ENCODE data around the gene METTL8. TPM values are rescaled to one million over a fixed set of nuclear protein-coding genes. Genes with fewer than 3 reads are reported as not detected.
A peak's percentile ranks its signal among the peaks of the same experiment; 100 is the strongest.
"Not testable (repeated sequence)": the region's sequence is repeated elsewhere in the genome, so short reads cannot be mapped to it uniquely, and the experiment has no call there.

METTL8 gene
- total and polyA plus RNA-seq, 4 experiments from 2014 or later, result 11.2 to 22.1 (median 18.4) TPM

- not testable (repeated sequence) for H3K4me3 ChIP-seq (ENCODE audit: low read length in 2 of 2); H3K4me3 Mint-ChIP-seq; H3K27me3 Mint-ChIP-seq; H3K4me1 ChIP-seq (ENCODE audit: insufficient read depth, low read length); H3K27ac ChIP-seq (ENCODE audit: low read depth, low read length); DNase-seq; H3K36me3 ChIP-seq (ENCODE audit: insufficient read depth, low read length); H3K9me3 ChIP-seq (ENCODE audit: control insufficient read depth in 1 of 2, low read length in 2 of 2); H3K9me3 Mint-ChIP-seq; H3K36me3 Mint-ChIP-seq; H3K27me3 ChIP-seq (ENCODE audit: insufficient read depth, low read length)
- H3K27ac Mint-ChIP-seq, result peak overlapping the region in 2 of 7 donors; percentile 6 to 23
- ChIA-PET CTCF (ENCODE audit: partially characterized antibody) (interaction anchor here (0.7 to 6.9 kb wide), 4 partner anchors 14 to 441 kb away, joined by 3 to 135 read pairs (median 18); no protein-coding TSS in a partner anchor), POLR2A (ENCODE audit: partially characterized antibody) (interaction anchor here (0.6 to 2.6 kb wide), 3 partner anchors 251 to 328 kb away, joined by 3 to 13 read pairs (median 5); partner anchors contain the start of gene TLK1)
- H3K4me1 Mint-ChIP-seq, result peaks cover 7 to 15% (median 12%) of the 10 kb centered on the region in 4 donors
- intact Hi-C loops (cut with micrococcal nuclease), result loop anchor here (5.0 to 10.0 kb wide), 2 partner anchors 87 to 170 kb away; no protein-coding TSS in a partner anchor
Measured at GRCh38 chr2:171414645-171415044, 19.1 kb downstream of the METTL8 start.

GRCh38 chr2:171412571-171413175 lies 21.1 kb downstream of the METTL8 start:
- Histone ChIP-seq H3K4me3 (ENCODE audit: low read length in 2 of 2) (no peak overlapping the region), H3K9me3 (ENCODE audit: control insufficient read depth in 1 of 2, low read length in 2 of 2) (no peaks in the 10 kb centered on the region), H3K27ac (ENCODE audit: low read depth, low read length) (no peak overlapping the region), H3K27me3 (ENCODE audit: insufficient read depth, low read length) (no peaks in the 10 kb centered on the region), H3K4me1 (ENCODE audit: insufficient read depth, low read length) (peaks cover 11% of the 10 kb centered on the region), H3K36me3 (ENCODE audit: insufficient read depth, low read length) (no peaks in the 10 kb centered on the region)
- intact Hi-C loops (cut with micrococcal nuclease), result loop anchor here (10.0 kb wide), 1 partner anchor 168 kb away; no protein-coding TSS in a partner anchor
- DNase-seq, result no peak
- Mint-ChIP-seq H3K36me3 (no peaks in the 10 kb centered on the region), H3K9me3 (no peaks in the 10 kb centered on the region), H3K4me1 (peaks cover 13 to 18% (median 15%) of the 10 kb centered on the region in 4 donors), H3K27ac (peak overlapping the region in 1 of 7 donors; percentile 15), H3K4me3 (no peak overlapping the region), H3K27me3 (no peaks in the 10 kb centered on the region)
- ChIA-PET POLR2A (ENCODE audit: partially characterized antibody) (no interaction called here), CTCF (ENCODE audit: partially characterized antibody) (interaction anchor here (6.9 kb wide), 1 partner anchor 439 kb away, joined by 135 read pairs; no protein-coding TSS in a partner anchor)

- no peak overlapping the region for H3K4me3 ChIP-seq (ENCODE audit: low read length in 2 of 2)
- POLR2A ChIA-PET (ENCODE audit: partially characterized antibody), result no interaction called here
- H3K9me3 ChIP-seq (ENCODE audit: control insufficient read depth in 1 of 2, low read length in 2 of 2), result no peaks in the 10 kb centered on the region
- Mint-ChIP-seq H3K4me1 (peaks cover 16 to 23% (median 18%) of the 10 kb centered on the region in 4 donors), H3K4me3 (no peak overlapping the region), H3K36me3 (no peaks in the 10 kb centered on the region), H3K27me3 (no peaks in the 10 kb centered on the region), H3K27ac (no peak overlapping the region), H3K9me3 (peaks cover 0 to 1% (median 0%) of the 10 kb centered on the region in 8 donors)
- no peak overlapping the region for H3K27ac ChIP-seq (ENCODE audit: low read depth, low read length)
- intact Hi-C loops (cut with micrococcal nuclease), result loop anchor here (10.0 kb wide), 1 partner anchor 167 kb away; no protein-coding TSS in a partner anchor
- CTCF ChIA-PET (ENCODE audit: partially characterized antibody), result interaction anchor here (6.9 kb wide), 1 partner anchor 438 kb away, joined by 135 read pairs; no protein-coding TSS in a partner anchor
- no peaks in the 10 kb centered on the region for H3K36me3 ChIP-seq (ENCODE audit: insufficient read depth, low read length)
- no peaks in the 10 kb centered on the region for H3K27me3 ChIP-seq (ENCODE audit: insufficient read depth, low read length)
- H3K4me1 ChIP-seq (ENCODE audit: insufficient read depth, low read length), result peaks cover 16% of the 10 kb centered on the region
- no peak for DNase-seq
Measured at GRCh38 chr2:171411791-171412483, 21.9 kb downstream of the METTL8 start.

GRCh38 chr2:171411214-171411613 lies 22.6 kb downstream of the METTL8 start:
- no peaks in the 10 kb centered on the region for H3K27me3 Mint-ChIP-seq
- ChIA-PET POLR2A (ENCODE audit: partially characterized antibody) (no interaction called here), CTCF (ENCODE audit: partially characterized antibody) (interaction anchor here (1.4 to 2.0 kb wide), 3 partner anchors 248 to 438 kb away, joined by 4 to 9 read pairs (median 4); no protein-coding TSS in a partner anchor)
- H3K4me1 Mint-ChIP-seq, result peaks cover 18 to 26% (median 20%) of the 10 kb centered on the region in 4 donors
- no peak for DNase-seq
- no peaks in the 10 kb centered on the region for H3K9me3 ChIP-seq (ENCODE audit: control insufficient read depth in 1 of 2, low read length in 2 of 2)
- H3K27ac Mint-ChIP-seq, result peak overlapping the region in 1 of 7 donors; percentile 32
- peaks cover 23% of the 10 kb centered on the region for H3K4me1 ChIP-seq (ENCODE audit: insufficient read depth, low read length)
- no peak overlapping the region for H3K27ac ChIP-seq (ENCODE audit: low read depth, low read length)
- no peaks in the 10 kb centered on the region for H3K36me3 ChIP-seq (ENCODE audit: insufficient read depth, low read length)
- no peak overlapping the region for H3K4me3 ChIP-seq (ENCODE audit: low read length in 2 of 2)
- H3K4me3 Mint-ChIP-seq, result no peak overlapping the region
- intact Hi-C loops (cut with micrococcal nuclease), result loop anchor here (10.0 kb wide), 1 partner anchor 166 kb away; no protein-coding TSS in a partner anchor
- H3K27me3 ChIP-seq (ENCODE audit: insufficient read depth, low read length), result no peaks in the 10 kb centered on the region
- peaks cover 0 to 3% (median 0%) of the 10 kb centered on the region in 8 donors for H3K9me3 Mint-ChIP-seq
- no peaks in the 10 kb centered on the region for H3K36me3 Mint-ChIP-seq

- H3K9me3 ChIP-seq (ENCODE audit: control insufficient read depth in 1 of 2, low read length in 2 of 2), result no peaks in the 10 kb centered on the region
- Mint-ChIP-seq H3K4me1 (peaks cover 17 to 25% (median 18%) of the 10 kb centered on the region in 4 donors), H3K27me3 (no peaks in the 10 kb centered on the region), H3K4me3 (no peak overlapping the region), H3K9me3 (peaks cover 0 to 3% (median 0%) of the 10 kb centered on the region in 8 donors), H3K27ac (no peak overlapping the region), H3K36me3 (no peaks in the 10 kb centered on the region)
- intact Hi-C loops (cut with micrococcal nuclease), result loop anchor here (10.0 kb wide), 1 partner anchor 166 kb away; no protein-coding TSS in a partner anchor
- peaks cover 24% of the 10 kb centered on the region for H3K4me1 ChIP-seq (ENCODE audit: insufficient read depth, low read length)
- CTCF ChIA-PET (ENCODE audit: partially characterized antibody), result interaction anchor here (0.8 to 2.0 kb wide), 7 partner anchors 10 to 482 kb away, joined by 3 to 9 read pairs (median 4); partner anchors contain the start of gene GORASP2
- POLR2A ChIA-PET (ENCODE audit: partially characterized antibody), result no interaction called here
- no peak overlapping the region for H3K4me3 ChIP-seq (ENCODE audit: low read length in 2 of 2)
- no peaks in the 10 kb centered on the region for H3K27me3 ChIP-seq (ENCODE audit: insufficient read depth, low read length)
- no peak overlapping the region for H3K27ac ChIP-seq (ENCODE audit: low read depth, low read length)
- no peaks in the 10 kb centered on the region for H3K36me3 ChIP-seq (ENCODE audit: insufficient read depth, low read length)
- no peak for DNase-seq
Measured at GRCh38 chr2:171410624-171411023, 23.2 kb downstream of the METTL8 start.

GRCh38 chr2:171410101-171410500 lies 23.7 kb downstream of the METTL8 start:
- no peaks in the 10 kb centered on the region for H3K27me3 ChIP-seq (ENCODE audit: insufficient read depth, low read length)
- Mint-ChIP-seq H3K36me3 (no peaks in the 10 kb centered on the region), H3K4me1 (peaks cover 20 to 30% (median 22%) of the 10 kb centered on the region in 4 donors), H3K9me3 (peaks cover 0 to 3% (median 0%) of the 10 kb centered on the region in 8 donors), H3K27me3 (no peaks in the 10 kb centered on the region), H3K27ac (peak overlapping the region in 1 of 7 donors; percentile 46), H3K4me3 (peak overlapping the region in 1 of 8 donors; percentile 23)
- no peak overlapping the region for H3K27ac ChIP-seq (ENCODE audit: low read depth, low read length)
- intact Hi-C loops (cut with micrococcal nuclease), result loop anchor here (10.0 kb wide), 1 partner anchor 165 kb away; no protein-coding TSS in a partner anchor
- ChIA-PET POLR2A (ENCODE audit: partially characterized antibody) (no interaction called here), CTCF (ENCODE audit: partially characterized antibody) (interaction anchor here (0.5 to 2.0 kb wide), 8 partner anchors 9 to 481 kb away, joined by 3 to 9 read pairs (median 4); partner anchors contain the start of gene GORASP2)
- H3K4me1 ChIP-seq (ENCODE audit: insufficient read depth, low read length), result peaks cover 27% of the 10 kb centered on the region
- H3K4me3 ChIP-seq (ENCODE audit: low read length in 2 of 2), result no peak overlapping the region
- no peaks in the 10 kb centered on the region for H3K36me3 ChIP-seq (ENCODE audit: insufficient read depth, low read length)
- no peak for DNase-seq
- no peaks in the 10 kb centered on the region for H3K9me3 ChIP-seq (ENCODE audit: control insufficient read depth in 1 of 2, low read length in 2 of 2)
